HCT116 (cell line): ENCODE measurements around the gene LCNL1. TPM values are rescaled to one million over a fixed set of nuclear protein-coding genes. Genes with fewer than 3 reads are reported as not detected.

ENCODE experiments used
- ATAC-seq: fragments of 200-7000 bp; cut with Tn5 transposase; 2 replicates; pipeline ENCODE4 v1.9.1; 2020; ENCODE audit warnings: mild to moderate bottlenecking, moderate library complexity
- BruUV-seq: library from RNA; stranded (reverse); fragments of 400-500 nt; replicated peaks from 2 replicates; lab custom pipeline; 2021; lab: Mats Ljungman, UMichigan
- CTCF ChIA-PET: fragments of 300-600 bp; sonication (Branson Sonifier 250); formaldehyde crosslinking; loops from one replicate; lab custom pipeline; 2021; ENCODE audit warnings: antibody characterized with exemption; lab: Charles Lee
- POLR2A ChIA-PET: fragments of 300-600, 350-600 bp; sonication (Branson Sonifier 250); formaldehyde crosslinking; loops from one replicate; lab custom pipeline; 2021; ENCODE audit warnings: antibody characterized with exemption; lab: Charles Lee
- RAD21 ChIA-PET, 2 experiments: fragments of 300-600 bp; sonication (Branson Sonifier 250); formaldehyde crosslinking; loops; one replicate each; lab custom pipeline; 2023; ENCODE audit warnings: low total read pairs in 2 of 2; ENCODE audit not compliant: uncharacterized antibody in 2 of 2, unreplicated experiment in 2 of 2, low non-redundant PET in 1 of 2; lab: Charles Lee
- DNase-seq: peaks from one replicate; pipeline ENCODE4 v3.0.0-alpha.2; 2010; ENCODE audit warnings: low read depth, low spot score
- H2AFZ ChIP-seq: fragments of 200-600 bp; shearing (Covaris generic), sonication (generic); 2 replicates; pipeline ENCODE4 v1.6.1; 2017; ENCODE audit warnings: low read depth, mixed run types, mixed read lengths, antibody characterized with exemption, low read length; ENCODE audit not compliant: poor library complexity, severe bottlenecking
- H3K27ac ChIP-seq: 2 replicates; pipeline ENCODE4 v1.5.1; 2012; ENCODE audit warnings: low read depth, low read length
- H3K27me3 ChIP-seq: fragments of 200-600 bp; sonication (generic); 2 replicates; pipeline ENCODE4 v1.6.1; 2016; ENCODE audit warnings: mixed run types, low read length, mixed read lengths; ENCODE audit not compliant: insufficient read depth
- H3K36me3 ChIP-seq, 2 experiments: fragments of 200-500 bp in 1 of 2; fragments of 200-600 bp in 1 of 2; sonication (Bioruptor generic) in 1 of 2; sonication (generic) in 1 of 2; 2 replicates each; pipeline versions ENCODE4 v1.5.1 to v1.6.1; 2014 to 2016; ENCODE audit warnings: low read length in 2 of 2, inconsistent platforms in 1 of 2, mixed read lengths in 1 of 2, mixed run types in 1 of 2; ENCODE audit not compliant: insufficient read depth in 2 of 2, control insufficient read depth in 1 of 2
- H3K4me1 ChIP-seq, 2 experiments: fragments of 200-600 bp in 1 of 2; sonication (generic) in 1 of 2; 2 replicates each; pipeline versions ENCODE4 v1.5.1 to v1.6.1; 2012 to 2017; ENCODE audit warnings: low read length in 2 of 2, inconsistent platforms in 1 of 2, mild to moderate bottlenecking in 1 of 2, mixed read lengths in 1 of 2, mixed run types in 1 of 2, moderate library complexity in 1 of 2; ENCODE audit not compliant: insufficient read depth in 2 of 2, control insufficient read depth in 1 of 2
- H3K4me2 ChIP-seq: fragments of 200-600 bp; sonication (generic); 2 replicates; pipeline ENCODE4 v1.6.1; 2017; ENCODE audit warnings: mixed run types, low read length, mixed read lengths
- H3K4me3 ChIP-seq, 2 experiments: fragments of 200-600 bp in 1 of 2; sonication (generic) in 1 of 2; replicated peaks in 1 of 2; 2 replicates each; pipeline ENCODE4 v1.5.1; 2011 to 2016; ENCODE audit warnings: low read length in 2 of 2, control low read depth in 1 of 2, low read depth in 1 of 2, mild to moderate bottlenecking in 1 of 2, mixed read lengths in 1 of 2, mixed run types in 1 of 2
- H3K79me2 ChIP-seq: fragments of 200-600 bp; sonication (generic); 2 replicates; pipeline ENCODE4 v1.6.1; 2017; ENCODE audit warnings: mild to moderate bottlenecking, mixed run types, low read length, moderate library complexity, mixed read lengths; ENCODE audit not compliant: insufficient read depth
- H3K9ac ChIP-seq: fragments of 200-600 bp; sonication (generic); 2 replicates; pipeline ENCODE4 v1.6.1; 2016; ENCODE audit warnings: low read length, mixed read lengths
- H3K9me2 ChIP-seq: fragments of 200-600 bp; sonication (generic), shearing (Covaris generic); 2 replicates; pipeline ENCODE4 v1.6.1; 2017; ENCODE audit warnings: mixed run types, mild to moderate bottlenecking, moderate library complexity; ENCODE audit not compliant: insufficient read depth
- H3K9me3 ChIP-seq, 2 experiments: fragments of 200-500 bp in 1 of 2; fragments of 200-600 bp in 1 of 2; sonication (Bioruptor generic) in 1 of 2; sonication (generic) in 1 of 2; 2 replicates each; pipeline ENCODE4 v1.6.1; 2014 to 2017; ENCODE audit warnings: low read length in 2 of 2, mixed read lengths in 2 of 2, inconsistent platforms in 1 of 2, low read depth in 1 of 2, mild to moderate bottlenecking in 1 of 2, mixed run types in 1 of 2, moderate library complexity in 1 of 2; ENCODE audit not compliant: control insufficient read depth in 1 of 2, insufficient read depth in 1 of 2
- H4K20me1 ChIP-seq: fragments of 200-600 bp; sonication (generic), shearing (Covaris generic); 2 replicates; pipeline ENCODE4 v1.6.1; 2017; ENCODE audit warnings: mixed run types, mild to moderate bottlenecking, moderate library complexity; ENCODE audit not compliant: insufficient read depth
- ATF3 ChIP-seq: IDR thresholded peaks from 2 replicates; pipeline ENCODE4 v1.6.1; 2012
- CTCF ChIP-seq, 3 experiments: fragments of 200-600 bp in 1 of 3; sonication (generic) in 1 of 3; IDR thresholded peaks in 2 of 3; conservative IDR thresholded peaks in 1 of 3; 2 replicates each; pipeline ENCODE4 v1.5.1; 2012 to 2017; ENCODE audit warnings: low read depth in 2 of 3, low read length in 2 of 3, antibody characterized with exemption in 1 of 3, borderline replicate concordance in 1 of 3, control low read depth in 1 of 3, mild to moderate bottlenecking in 1 of 3, mixed read lengths in 1 of 3, mixed run types in 1 of 3, moderate library complexity in 1 of 3; ENCODE audit not compliant: insufficient read depth in 1 of 3
- EZH2phosphoT487 ChIP-seq: fragments of 200-600 bp; IDR thresholded peaks from 2 replicates; pipeline ENCODE4 v1.6.1; 2018; ENCODE audit warnings: antibody characterized with exemption, borderline replicate concordance
- FOSL1 ChIP-seq: IDR thresholded peaks from 2 replicates; pipeline ENCODE4 v1.6.1; 2012; ENCODE audit warnings: low read depth
- JUND ChIP-seq: IDR thresholded peaks from 2 replicates; pipeline ENCODE4 v1.6.1; 2012
- POLR2A ChIP-seq: IDR thresholded peaks from 2 replicates; pipeline ENCODE4 v1.7.0; 2011; ENCODE audit warnings: borderline replicate concordance; ENCODE audit not compliant: insufficient read depth, insufficient read length; ENCODE audit errors: extremely low read depth
- POLR2AphosphoS5 ChIP-seq: IDR thresholded peaks from 2 replicates; pipeline ENCODE4 v1.6.1; 2011; ENCODE audit warnings: mild to moderate bottlenecking, low read depth, low read length, moderate library complexity
- TCF7L2 ChIP-seq: IDR thresholded peaks from 2 replicates; pipeline ENCODE4 v1.7.0; 2011; ENCODE audit warnings: borderline replicate concordance, inconsistent platforms; ENCODE audit not compliant: insufficient read depth, insufficient read length; ENCODE audit errors: extremely low read depth
- intact Hi-C: fragments of 100-400 bp; cut with micrococcal nuclease; formaldehyde crosslinking; loops from 2 replicates; pipeline ENCODE4 v1.10.0; 2022
- total RNA-seq: library from RNA; stranded (reverse); gene quantifications from one replicate; pipeline ENCODE4 v1.2.1, GENCODE V29; 2021; ENCODE audit not compliant: unreplicated experiment

The LCNL1 gene
- total RNA-seq, 1 experiment from 2014 or later = 0.44 TPM

- H3K27ac ChIP-seq = peak overlapping the region; percentile 47; the same call in 1 of the 2 replicates
- H3K4me3 ChIP-seq = no peak overlapping the region
- no peaks in the 10 kb centered on the region for H3K27me3 ChIP-seq
- peaks cover 28 to 44% of the 10 kb centered on the region in 2 experiments for H3K4me1 ChIP-seq
- TF ChIP-seq JUND (no peak), ATF3 (no peak), EZH2phosphoT487 (no peak), TCF7L2 (no peak), FOSL1 (no peak), POLR2A (no peak), POLR2AphosphoS5 (no peak), CTCF (IDR thresholded peaks at IDR 0.05 in 2 of 3, conservative IDR thresholded peaks at IDR 0.05 in 1 of 3; ENCODE audit: borderline replicate concordance in 1 of 3, insufficient read depth in 1 of 3, low read depth in 2 of 3, low read length in 2 of 3) (no peak)
- H3K79me2 ChIP-seq = peaks cover 31% of the 10 kb centered on the region
- H2AFZ ChIP-seq = no peak overlapping the region
- no TSS peak for BruUV-seq
- no peaks in the 10 kb centered on the region for H3K9me3 ChIP-seq
- H3K9ac ChIP-seq = no peak overlapping the region
- peaks cover 0 to 3% of the 10 kb centered on the region in 2 experiments; a peak in 1 of 4 replicates for H3K36me3 ChIP-seq
- no peak for ATAC-seq
- CTCF ChIA-PET = no interaction called here
- intact Hi-C loops = no loop called here
- no peaks in the 10 kb centered on the region for H3K9me2 ChIP-seq
- POLR2A ChIA-PET = no interaction called here
- no peak overlapping the region for H3K4me2 ChIP-seq
- no peaks in the 10 kb centered on the region for H4K20me1 ChIP-seq
- RAD21 ChIA-PET = interaction anchor here in 1 of 2 experiments (0.6 kb wide), 1 partner anchor 140 kb away, joined by 3 read pairs; no protein-coding TSS in a partner anchor
- no peak for DNase-seq
Measured at GRCh38 chr9:137023583-137023991, 40.8 kb downstream of the LCNL1 start.
